GM23338 (cell line): Measurements from ENCODE around the gene NRP1. TPM values are rescaled to one million over a fixed set of nuclear protein-coding genes. Genes with fewer than 3 reads are reported as not detected.

Source experiments
- ATAC-seq: fragments of 200-7000 bp; cut with Tn5 transposase; 3 replicates; pipeline ENCODE4 v1.9.1; 2020
- DNase-seq: peaks from one replicate; pipeline ENCODE4 v3.0.0-alpha.2; 2015; ENCODE audit warnings: low spot score
- H2AFZ ChIP-seq: fragments of 200-600 bp; sonication (generic); 2 replicates; pipeline ENCODE4 v1.8.0; 2016; ENCODE audit warnings: antibody characterized with exemption, mild to moderate bottlenecking, moderate library complexity
- H3F3A ChIP-seq: fragments of 200-600 bp; sonication (generic); replicated peaks from 2 replicates; pipeline ENCODE4 v1.8.0; 2017; ENCODE audit warnings: antibody characterized with exemption, mixed run types, low read depth
- H3K27ac ChIP-seq: fragments of 200-600 bp; sonication (generic); 2 replicates; pipeline ENCODE4 v1.6.1; 2016; ENCODE audit warnings: low read depth
- H3K27me3 ChIP-seq: fragments of 200-600 bp; sonication (generic); 2 replicates; pipeline ENCODE4 v1.8.0; 2016; ENCODE audit warnings: mild to moderate bottlenecking, mixed run types, moderate library complexity; ENCODE audit not compliant: insufficient read depth
- H3K36me3 ChIP-seq: fragments of 200-600 bp; sonication (generic); 2 replicates; pipeline ENCODE4 v1.8.0; 2016; ENCODE audit warnings: mild to moderate bottlenecking; ENCODE audit not compliant: insufficient read depth
- H3K4me1 ChIP-seq: fragments of 200-600 bp; sonication (generic); 2 replicates; pipeline ENCODE4 v1.8.0; 2016; ENCODE audit warnings: mild to moderate bottlenecking, moderate library complexity; ENCODE audit not compliant: insufficient read depth
- H3K4me2 ChIP-seq: fragments of 200-600 bp; sonication (generic); 2 replicates; pipeline ENCODE4 v1.7.1; 2017; ENCODE audit warnings: mixed run types
- H3K4me3 ChIP-seq: fragments of 200-600 bp; sonication (generic); 2 replicates; pipeline ENCODE4 v1.6.1; 2016; ENCODE audit warnings: mixed run types
- H3K79me2 ChIP-seq: fragments of 200-600 bp; sonication (generic); replicated peaks from 2 replicates; pipeline ENCODE4 v1.8.0; 2017; ENCODE audit warnings: mild to moderate bottlenecking; ENCODE audit not compliant: insufficient read depth
- H3K9me2 ChIP-seq: fragments of 200-600 bp; sonication (generic); 2 replicates; pipeline ENCODE4 v1.8.0; 2017; ENCODE audit not compliant: insufficient read depth
- H4K20me1 ChIP-seq: fragments of 200-600 bp; sonication (generic); replicated peaks from 2 replicates; pipeline ENCODE4 v1.8.0; 2017; ENCODE audit warnings: mild to moderate bottlenecking; ENCODE audit not compliant: insufficient read depth
- H3K27ac Mint-ChIP-seq: 2 replicates; pipeline ENCODE4 v1.8.0; 2020; ENCODE audit warnings: inconsistent platforms, mild to moderate bottlenecking, moderate library complexity, mixed read lengths
- H3K27me3 Mint-ChIP-seq: 3 replicates; pipeline ENCODE4 v1.8.0; 2022; ENCODE audit warnings: low read depth, mild to moderate bottlenecking, moderate library complexity, mixed read lengths, inconsistent platforms; ENCODE audit not compliant: insufficient read depth, poor library complexity
- H3K36me3 Mint-ChIP-seq: 3 replicates; pipeline ENCODE4 v1.8.0; 2021; ENCODE audit warnings: low read depth, mild to moderate bottlenecking, inconsistent platforms, moderate library complexity, mixed read lengths
- H3K4me1 Mint-ChIP-seq: 3 replicates; pipeline ENCODE4 v1.8.0; 2020; ENCODE audit warnings: mild to moderate bottlenecking, inconsistent platforms, mixed read lengths
- H3K4me3 Mint-ChIP-seq: 3 replicates; pipeline ENCODE4 v1.8.0; 2021; ENCODE audit warnings: moderate library complexity, mild to moderate bottlenecking, inconsistent platforms, mixed read lengths
- H3K9me3 Mint-ChIP-seq: 3 replicates; pipeline ENCODE4 v1.8.0; 2020; ENCODE audit warnings: moderate library complexity, mild to moderate bottlenecking, inconsistent platforms, mixed read lengths
- CREB1 ChIP-seq: fragments of 250-450 bp; sonication (Bioruptor Pico); IDR thresholded peaks from 2 replicates; pipeline ENCODE4 v1.5.0; 2020; ENCODE audit warnings: low read depth, mild to moderate bottlenecking, moderate library complexity
- EZH2phosphoT487 ChIP-seq: fragments of 200-600 bp; sonication (generic); IDR thresholded peaks from one replicate; pipeline ENCODE4 v1.8.1; 2018; ENCODE audit warnings: antibody characterized with exemption; ENCODE audit not compliant: unreplicated experiment
- POLR2AphosphoS5 ChIP-seq: IDR thresholded peaks from 2 replicates; pipeline ENCODE4 v1.6.1; 2016; ENCODE audit warnings: antibody characterized with exemption, low read depth
- STAT1 ChIP-seq: IDR thresholded peaks from one replicate; pipeline ENCODE4 v1.6.1; 2016; ENCODE audit warnings: antibody characterized with exemption; ENCODE audit not compliant: unreplicated experiment
- ZNF462 ChIP-seq: fragments of 250-450 bp; sonication (Bioruptor Pico); IDR thresholded peaks from 2 replicates; pipeline ENCODE4 v1.5.0; 2020; ENCODE audit warnings: mild to moderate bottlenecking, moderate library complexity
- polyA plus RNA-seq: library from polyadenylated mRNA; unstranded; fragments of >200 nt; fragmentation: Nextera tagmentation; extraction: Ambion mirVana; gene quantifications from 2 replicates; pipeline ENCODE4 v1.2.1, GENCODE V29; 2016
- total RNA-seq: library from RNA; depleted of rRNA; stranded (reverse); fragments of >200 nt; shearing (Covaris generic); gene quantifications from 2 replicates; pipeline ENCODE4 v1.2.3, GENCODE V29; 2014
- TF ChIP-seq, protein P1 (sequence below): IDR thresholded peaks from 2 replicates; pipeline ENCODE4 v1.6.1; 2016; ENCODE audit warnings: antibody characterized with exemption

The NRP1 gene
- total and polyA plus RNA-seq, 2 experiments from 2014 or later = 2.9 to 3.5 TPM

GRCh38 chr10:33199731-33200232, 134.7 kb downstream of the NRP1 start:
- no peaks in the 10 kb centered on the region for H3K79me2 ChIP-seq
- H3F3A ChIP-seq = no peaks in the 10 kb centered on the region
- TF ChIP-seq EZH2phosphoT487 (no peak), CREB1 (CRISPR knock-in tag) (no peak), ZNF462 (CRISPR knock-in tag) (no peak), POLR2AphosphoS5 (no peak), STAT1 (no peak)
- TF ChIP-seq, protein P1, sequence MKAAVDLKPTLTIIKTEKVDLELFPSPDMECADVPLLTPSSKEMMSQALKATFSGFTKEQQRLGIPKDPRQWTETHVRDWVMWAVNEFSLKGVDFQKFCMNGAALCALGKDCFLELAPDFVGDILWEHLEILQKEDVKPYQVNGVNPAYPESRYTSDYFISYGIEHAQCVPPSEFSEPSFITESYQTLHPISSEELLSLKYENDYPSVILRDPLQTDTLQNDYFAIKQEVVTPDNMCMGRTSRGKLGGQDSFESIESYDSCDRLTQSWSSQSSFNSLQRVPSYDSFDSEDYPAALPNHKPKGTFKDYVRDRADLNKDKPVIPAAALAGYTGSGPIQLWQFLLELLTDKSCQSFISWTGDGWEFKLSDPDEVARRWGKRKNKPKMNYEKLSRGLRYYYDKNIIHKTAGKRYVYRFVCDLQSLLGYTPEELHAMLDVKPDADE = no peak
- Mint-ChIP-seq H3K27ac (no peak overlapping the region), H3K9me3 (no peaks in the 10 kb centered on the region), H3K27me3 (no peaks in the 10 kb centered on the region), H3K4me1 (peaks cover 11% of the 10 kb centered on the region), H3K36me3 (no peaks in the 10 kb centered on the region), H3K4me3 (no peak overlapping the region)
- no peak overlapping the region for H3K27ac ChIP-seq
- no peaks in the 10 kb centered on the region for H3K27me3 ChIP-seq
- peaks cover 3% of the 10 kb centered on the region; the same call in 1 of the 2 replicates for H3K9me2 ChIP-seq
- no peaks in the 10 kb centered on the region for H3K4me1 ChIP-seq
- no peaks in the 10 kb centered on the region for H3K36me3 ChIP-seq
- ATAC-seq (no peak), DNase-seq (no peak)
- H4K20me1 ChIP-seq = no peaks in the 10 kb centered on the region
- no peak overlapping the region for H3K4me3 ChIP-seq
- no peak overlapping the region for H3K4me2 ChIP-seq
- no peak overlapping the region for H2AFZ ChIP-seq
